ENCODE measurements around the gene SLC6A8. TPM values are rescaled to one million over a fixed set of nuclear protein-coding genes. Genes with fewer than 3 reads are reported as not detected.

The SLC6A8 gene
- total and polyA plus RNA-seq, 2 donors (not counting 1 experiment from before 2014, with no cell fraction given), result 0.49 to 2.9 TPM

- 100% methylated on average over 2 of the region's 21 CpGs for WGBS (ENCODE audit: insufficient coverage)
- Histone ChIP-seq H3K36me3 (replicated peaks in 1 of 2; ENCODE audit: control extremely low read depth in 1 of 2, control insufficient read depth in 1 of 2, extremely low read depth in 1 of 2, insufficient read depth in 2 of 2, low read length in 1 of 2) (no peaks in the 10 kb centered on the region), H3K79me2 (ENCODE audit: control insufficient read depth, insufficient read depth, low read length) (no peaks in the 10 kb centered on the region), H2AFZ (ENCODE audit: insufficient read depth, low read depth, low read length, poor library complexity, severe bottlenecking) (no peak overlapping the region), H3K27me3 (replicated peaks in 1 of 4; ENCODE audit: control extremely low read depth in 1 of 4, control insufficient read depth in 3 of 4, insufficient read depth in 4 of 4, low read length in 3 of 4) (peaks cover 0 to 5% (median 1%) of the 10 kb centered on the region in 4 experiments), H3K27ac (ENCODE audit: low read length in 2 of 2) (no peak overlapping the region), H4K20me1 (ENCODE audit: control insufficient read depth, insufficient read depth, low read length, poor library complexity, severe bottlenecking) (no peaks in the 10 kb centered on the region), H3K4me3 (ENCODE audit: control extremely low read depth in 1 of 5, extremely low read depth in 1 of 5, insufficient read depth in 1 of 5, low read depth in 2 of 5, low read length in 4 of 5) (no peak overlapping the region), H3K4me1 (ENCODE audit: control insufficient read depth in 2 of 2, insufficient read depth in 2 of 2, low read length in 2 of 2) (peaks cover 0 to 4% of the 10 kb centered on the region in 2 donors), H3K9ac (ENCODE audit: low read length) (no peak overlapping the region), H3K9me3 (ENCODE audit: control extremely low read depth in 1 of 3, control insufficient read depth in 2 of 3, insufficient read depth in 1 of 3, low read length in 2 of 3) (no peaks in the 10 kb centered on the region), H3K4me2 (replicated peaks; ENCODE audit: low read depth, low read length, poor library complexity, severe bottlenecking) (no peak overlapping the region)
- CTCF ChIA-PET, result interaction anchor here (0.5 to 2.6 kb wide), 2 partner anchors 9 to 17 kb away, joined by 5 to 6 read pairs; no protein-coding TSS in a partner anchor
- DNase-seq (no peak), ATAC-seq (ENCODE audit: low read depth) (no peak)
- TF ChIP-seq EZH2 (IDR thresholded peaks at IDR 0.05; ENCODE audit: borderline replicate concordance, insufficient read depth, low read depth, low read length, poor library complexity, severe bottlenecking), result no peak
- peaks cover 6% of the 10 kb centered on the region for H3K27me3 Mint-ChIP-seq
- intact Hi-C loops (cut with micrococcal nuclease), result no loop called here
- POLR2A ChIA-PET, result interaction anchor here (0.5 to 0.6 kb wide), 2 partner anchors 216 to 613 kb away, joined by 3 to 4 read pairs; no protein-coding TSS in a partner anchor
- H3K9me3 Mint-ChIP-seq (ENCODE audit: insufficient read depth), result no peaks in the 10 kb centered on the region
- no peak overlapping the region for H3K4me3 Mint-ChIP-seq
- H3K27ac Mint-ChIP-seq, result no peak overlapping the region
- H3K4me1 Mint-ChIP-seq, result no peaks in the 10 kb centered on the region
Measured at GRCh38 chrX:153684467-153685155, 3.1 kb upstream of the SLC6A8 start.

- intact Hi-C loops (cut with micrococcal nuclease), result no loop called here
- H3K9ac ChIP-seq (ENCODE audit: low read length), result no peak overlapping the region
- CTCF ChIA-PET, result interaction anchor here (2.6 kb wide), 1 partner anchor 17 kb away, joined by 6 read pairs; no protein-coding TSS in a partner anchor
- H3K79me2 ChIP-seq (ENCODE audit: control insufficient read depth, insufficient read depth, low read length), result no peaks in the 10 kb centered on the region
- peaks cover 2% of the 10 kb centered on the region for H3K27me3 Mint-ChIP-seq
- H4K20me1 ChIP-seq (ENCODE audit: control insufficient read depth, insufficient read depth, low read length, poor library complexity, severe bottlenecking), result no peaks in the 10 kb centered on the region
- peaks cover 0 to 10% (median 1%) of the 10 kb centered on the region in 4 experiments for H3K27me3 ChIP-seq (replicated peaks in 1 of 4; ENCODE audit: control extremely low read depth in 1 of 4, control insufficient read depth in 3 of 4, insufficient read depth in 4 of 4, low read length in 3 of 4)
- no peak for ATAC-seq (ENCODE audit: low read depth)
- no peak overlapping the region for H2AFZ ChIP-seq (ENCODE audit: insufficient read depth, low read depth, low read length, poor library complexity, severe bottlenecking)
- no peaks in the 10 kb centered on the region for H3K9me3 Mint-ChIP-seq (ENCODE audit: insufficient read depth)
- H3K4me1 ChIP-seq (ENCODE audit: control insufficient read depth in 2 of 2, insufficient read depth in 2 of 2, low read length in 2 of 2), result peaks cover 0 to 4% of the 10 kb centered on the region in 2 donors
- H3K4me3 Mint-ChIP-seq, result no peak overlapping the region
- no peak for DNase-seq
- no peaks in the 10 kb centered on the region for H3K9me3 ChIP-seq (ENCODE audit: control extremely low read depth in 1 of 3, control insufficient read depth in 2 of 3, insufficient read depth in 1 of 3, low read length in 2 of 3)
- no peak overlapping the region for H3K4me2 ChIP-seq (replicated peaks; ENCODE audit: low read depth, low read length, poor library complexity, severe bottlenecking)
- H3K4me1 Mint-ChIP-seq, result no peaks in the 10 kb centered on the region
- no peaks in the 10 kb centered on the region for H3K36me3 ChIP-seq (replicated peaks in 1 of 2; ENCODE audit: control extremely low read depth in 1 of 2, control insufficient read depth in 1 of 2, extremely low read depth in 1 of 2, insufficient read depth in 2 of 2, low read length in 1 of 2)
- no peak overlapping the region for H3K4me3 ChIP-seq (ENCODE audit: control extremely low read depth in 1 of 5, extremely low read depth in 1 of 5, insufficient read depth in 1 of 5, low read depth in 2 of 5, low read length in 4 of 5)
- no peak for TF ChIP-seq EZH2 (IDR thresholded peaks at IDR 0.05; ENCODE audit: borderline replicate concordance, insufficient read depth, low read depth, low read length, poor library complexity, severe bottlenecking)
- TF ChIP-seq CTCF (IDR thresholded peaks at IDR 0.05), result no peak
- WGBS (ENCODE audit: insufficient coverage), result 73% methylated on average over 17 of the region's 21 CpGs
- POLR2A ChIA-PET, result interaction anchor here (0.6 kb wide), 1 partner anchor 613 kb away, joined by 3 read pairs; no protein-coding TSS in a partner anchor
- no peak overlapping the region for H3K27ac Mint-ChIP-seq
- H3K27ac ChIP-seq (ENCODE audit: low read length in 2 of 2), result no peak overlapping the region
Measured at GRCh38 chrX:153685156-153685536, 2.6 kb upstream of the SLC6A8 start.

All from B cell (primary cell).